ENCODE data around the gene COPG1.
"Not testable (repeated sequence)": the region's sequence is repeated elsewhere in the genome, so short reads cannot be mapped to it uniquely, and the experiment has no call there.

Gene COPG1, protein sequence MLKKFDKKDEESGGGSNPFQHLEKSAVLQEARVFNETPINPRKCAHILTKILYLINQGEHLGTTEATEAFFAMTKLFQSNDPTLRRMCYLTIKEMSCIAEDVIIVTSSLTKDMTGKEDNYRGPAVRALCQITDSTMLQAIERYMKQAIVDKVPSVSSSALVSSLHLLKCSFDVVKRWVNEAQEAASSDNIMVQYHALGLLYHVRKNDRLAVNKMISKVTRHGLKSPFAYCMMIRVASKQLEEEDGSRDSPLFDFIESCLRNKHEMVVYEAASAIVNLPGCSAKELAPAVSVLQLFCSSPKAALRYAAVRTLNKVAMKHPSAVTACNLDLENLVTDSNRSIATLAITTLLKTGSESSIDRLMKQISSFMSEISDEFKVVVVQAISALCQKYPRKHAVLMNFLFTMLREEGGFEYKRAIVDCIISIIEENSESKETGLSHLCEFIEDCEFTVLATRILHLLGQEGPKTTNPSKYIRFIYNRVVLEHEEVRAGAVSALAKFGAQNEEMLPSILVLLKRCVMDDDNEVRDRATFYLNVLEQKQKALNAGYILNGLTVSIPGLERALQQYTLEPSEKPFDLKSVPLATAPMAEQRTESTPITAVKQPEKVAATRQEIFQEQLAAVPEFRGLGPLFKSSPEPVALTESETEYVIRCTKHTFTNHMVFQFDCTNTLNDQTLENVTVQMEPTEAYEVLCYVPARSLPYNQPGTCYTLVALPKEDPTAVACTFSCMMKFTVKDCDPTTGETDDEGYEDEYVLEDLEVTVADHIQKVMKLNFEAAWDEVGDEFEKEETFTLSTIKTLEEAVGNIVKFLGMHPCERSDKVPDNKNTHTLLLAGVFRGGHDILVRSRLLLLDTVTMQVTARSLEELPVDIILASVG

DNA sequence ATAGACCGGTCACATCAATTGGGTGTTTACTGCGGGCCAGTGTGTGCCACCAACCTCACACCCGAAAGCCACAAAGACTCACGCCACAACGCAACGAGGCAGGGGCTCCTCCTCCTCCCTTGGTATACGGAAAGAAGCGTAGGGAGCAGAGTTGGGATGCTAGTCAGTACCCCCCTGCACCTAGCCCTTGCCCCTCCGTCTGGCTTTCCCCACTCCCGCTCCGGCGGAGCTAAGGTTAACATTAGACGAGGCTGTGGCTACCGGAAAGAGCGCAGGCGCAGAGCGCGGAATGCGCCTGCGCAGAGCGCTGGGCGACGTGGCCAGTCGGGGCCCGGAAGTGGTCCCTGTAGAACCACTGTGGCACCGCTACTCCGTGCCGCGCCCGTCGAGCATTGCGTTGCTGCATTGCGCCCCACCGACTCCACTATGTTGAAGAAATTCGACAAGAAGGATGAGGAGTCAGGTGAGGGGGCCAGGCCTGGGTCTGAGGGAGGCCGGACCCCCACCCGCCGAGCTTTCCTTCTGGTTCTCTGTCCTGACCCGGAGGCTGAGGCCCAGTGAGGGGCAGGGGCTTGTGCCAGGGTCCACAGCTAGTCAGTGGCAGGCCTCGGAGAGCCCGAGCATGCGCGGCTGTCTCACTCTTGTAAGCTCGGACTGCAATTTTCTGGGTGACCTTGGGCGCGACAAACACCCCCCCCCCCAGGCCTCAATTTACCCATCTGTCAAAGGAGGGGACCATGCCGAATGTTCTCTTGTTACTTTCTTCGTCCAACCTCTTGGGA, at the start of gene COPG1:
Gene COPG1, plus strand, starts transcription at position 323 of the 782 bp plus-strand sequence. Its CDS starts 104 bp downstream, at position 427.
- DNase-seq (ENCODE audit: low read depth in 2 of 2) = peak; percentile 72 to 74

DNA sequence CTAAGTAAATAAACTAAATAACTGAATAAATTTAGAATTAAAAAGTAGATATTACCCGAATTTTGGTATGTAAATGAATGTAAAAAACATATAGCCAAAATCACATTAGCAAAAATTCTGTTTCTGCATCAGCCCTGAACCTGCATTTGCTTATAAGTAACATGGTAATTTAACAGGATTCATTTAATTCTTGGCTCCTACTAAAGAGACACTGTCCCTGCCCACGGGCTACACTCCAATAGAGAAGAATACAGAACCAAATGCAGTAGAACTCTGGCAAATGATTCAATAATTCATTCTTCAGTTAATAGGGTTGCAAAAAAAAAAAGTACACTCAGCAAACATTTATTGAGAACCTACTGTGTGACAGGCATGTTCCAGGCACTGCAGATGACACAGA, 44.9 kb upstream of the COPG1 start:
- DNase-seq (ENCODE audit: low read depth in 2 of 2) = no peak

DNA sequence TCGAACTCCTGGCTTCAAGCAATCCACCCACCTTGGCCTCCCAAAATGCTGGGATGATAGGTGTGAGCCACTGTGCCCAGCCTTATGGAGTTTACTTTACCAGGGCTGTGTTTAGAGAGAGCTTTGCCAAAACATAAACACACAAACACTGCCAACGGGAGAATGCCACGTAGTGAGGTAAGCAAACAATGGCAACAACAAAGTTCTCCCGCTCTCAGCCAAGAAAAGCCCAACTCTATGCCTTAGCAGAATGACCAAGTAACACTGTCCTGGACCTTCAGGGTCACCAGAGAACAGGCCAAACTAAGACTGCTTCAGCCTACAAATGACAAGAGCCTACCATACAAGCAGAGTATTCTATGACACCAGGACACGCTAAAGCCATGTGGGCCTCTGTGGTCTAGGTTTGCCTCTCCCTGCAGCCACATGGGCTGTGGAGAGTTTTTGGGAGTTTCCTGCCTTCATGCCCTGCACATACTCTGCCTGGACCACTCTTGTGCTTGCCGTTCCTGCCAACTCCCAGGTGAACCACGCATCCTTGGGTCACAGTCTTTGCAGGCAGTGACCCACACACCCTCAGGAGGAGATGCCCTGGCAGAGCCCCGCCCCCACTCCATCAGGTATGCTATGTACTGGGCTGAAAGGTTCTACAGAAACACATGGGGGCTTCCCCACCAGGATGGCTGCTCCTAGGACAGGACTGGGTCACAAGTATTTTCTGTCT, 44.1 kb upstream of the COPG1 start:
- DNase-seq (ENCODE audit: low read depth in 2 of 2) = no peak

DNA sequence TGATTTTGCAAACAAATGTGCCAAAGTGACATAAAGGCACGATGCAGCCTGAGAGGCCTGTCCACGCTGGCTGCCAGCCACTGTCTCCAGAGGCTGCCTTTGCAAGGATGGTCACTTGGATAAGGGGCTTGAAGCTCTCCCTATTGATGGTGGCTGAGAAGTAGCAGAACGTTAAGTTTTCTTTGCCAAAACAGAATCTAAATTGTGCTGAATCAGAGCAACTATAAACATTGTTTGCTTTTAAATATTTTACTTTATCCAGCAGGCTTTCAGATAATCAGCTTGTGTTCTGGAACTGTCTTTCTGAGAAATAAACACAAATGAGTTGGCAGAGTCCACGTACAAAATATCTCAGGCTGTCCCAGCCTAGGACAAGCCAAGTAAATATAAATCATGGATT, 41.9 kb upstream of the COPG1 start:
- no peak for DNase-seq (ENCODE audit: low read depth in 2 of 2)

DNA sequence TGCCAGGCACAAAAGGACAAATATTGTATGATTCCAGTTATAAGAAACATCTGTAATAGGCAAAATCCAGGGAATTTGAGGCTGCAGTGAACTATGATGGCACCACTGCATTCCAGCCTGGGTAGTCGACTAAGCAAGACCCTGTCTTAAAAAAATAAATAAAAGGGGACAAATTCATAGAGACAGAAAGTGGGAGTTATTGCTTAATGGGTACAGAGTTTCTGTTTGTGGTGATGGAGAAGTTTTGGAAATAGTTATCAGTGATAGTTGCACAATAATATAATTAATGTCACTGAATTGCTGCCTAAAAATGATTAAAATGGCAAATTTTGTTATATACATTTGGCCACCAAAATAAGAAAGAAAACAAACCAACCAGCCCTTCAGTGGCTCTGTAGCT, 38.1 kb upstream of the COPG1 start:
- no peak for DNase-seq (ENCODE audit: low read depth in 2 of 2)

DNA sequence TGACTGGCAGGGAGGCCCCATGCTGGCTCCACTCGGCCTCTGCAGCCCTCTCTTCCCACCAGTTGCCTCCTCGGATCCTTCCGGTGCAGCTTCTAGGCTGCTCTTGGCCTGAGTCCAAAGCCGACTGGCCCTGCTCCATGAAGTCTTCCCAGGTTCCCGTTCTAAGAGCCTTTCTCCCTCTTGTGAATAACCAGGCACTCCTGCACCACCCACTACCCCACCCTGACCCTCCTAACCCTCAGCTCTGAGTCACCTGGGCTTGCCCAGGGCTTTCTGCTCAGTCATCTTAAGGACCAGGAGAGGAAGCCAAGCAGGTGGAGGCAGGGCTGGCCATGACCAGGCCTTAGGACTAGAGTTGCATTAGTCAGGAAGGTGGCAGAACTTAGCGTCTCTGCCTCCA, 37.6 kb upstream of the COPG1 start:
- DNase-seq (ENCODE audit: low read depth in 2 of 2) = no peak

DNA sequence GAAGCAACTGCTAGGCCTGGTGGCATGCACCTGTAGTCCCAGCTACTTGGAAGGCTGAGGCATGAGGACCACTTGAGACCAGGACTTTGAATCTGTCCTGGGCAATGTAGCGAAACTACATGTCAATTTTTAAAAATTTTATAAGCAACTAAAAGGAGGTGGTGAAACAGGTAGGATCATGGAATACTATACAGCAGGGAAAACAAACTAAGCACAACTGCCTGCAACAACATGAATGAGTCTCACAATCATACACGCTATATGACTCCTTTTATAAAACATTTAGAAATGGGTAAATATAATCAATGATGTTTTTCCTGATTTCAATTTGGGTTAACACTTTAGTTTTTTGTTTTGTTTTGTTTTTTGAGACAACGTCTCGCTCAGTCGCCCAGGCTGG, 36.2 kb upstream of the COPG1 start:
- DNase-seq (ENCODE audit: low read depth in 2 of 2) = no peak

DNA sequence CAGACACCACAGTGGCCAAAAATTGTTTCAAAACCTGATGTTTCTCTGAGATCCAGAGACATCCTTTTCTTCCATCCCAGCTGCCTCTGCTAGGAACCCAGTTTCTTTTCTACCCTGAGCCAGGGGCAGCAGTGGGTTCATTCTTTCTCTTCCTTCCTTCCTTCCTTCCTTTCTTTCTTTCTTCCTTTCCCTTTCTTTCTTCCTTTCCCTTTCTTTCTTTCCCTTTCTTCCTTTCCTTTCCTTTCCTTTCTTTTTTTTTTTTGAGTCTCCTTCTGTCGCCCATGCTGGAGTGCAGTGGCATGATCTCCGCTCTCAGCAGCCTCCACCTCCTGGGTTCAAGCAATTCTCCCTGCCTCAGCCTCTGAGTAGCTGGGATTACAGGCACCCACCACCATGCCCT, 30.7 kb upstream of the COPG1 start:
- DNase-seq (ENCODE audit: low read depth in 2 of 2) = no peak

DNA sequence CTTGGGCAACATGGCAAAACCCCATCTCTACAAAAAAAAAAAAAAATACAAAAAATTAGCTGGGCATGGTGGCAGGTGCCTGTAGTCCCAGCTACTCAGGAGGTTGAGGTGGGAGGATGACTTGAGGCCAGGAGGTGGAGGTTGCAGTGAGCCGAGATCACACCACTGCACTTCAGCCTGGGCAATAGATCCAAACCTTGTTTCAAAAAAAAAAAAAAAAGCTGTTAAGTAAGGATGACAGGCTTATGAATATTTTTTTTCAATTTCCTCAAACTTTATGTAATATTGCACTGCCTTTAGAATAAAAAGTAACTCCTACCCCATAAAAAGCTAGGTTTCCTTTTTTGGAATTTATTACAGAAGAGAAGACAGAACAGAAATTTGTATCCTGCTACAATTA, 25.0 kb upstream of the COPG1 start:
- DNase-seq (ENCODE audit: low read depth in 2 of 2) = not testable (repeated sequence)

DNA sequence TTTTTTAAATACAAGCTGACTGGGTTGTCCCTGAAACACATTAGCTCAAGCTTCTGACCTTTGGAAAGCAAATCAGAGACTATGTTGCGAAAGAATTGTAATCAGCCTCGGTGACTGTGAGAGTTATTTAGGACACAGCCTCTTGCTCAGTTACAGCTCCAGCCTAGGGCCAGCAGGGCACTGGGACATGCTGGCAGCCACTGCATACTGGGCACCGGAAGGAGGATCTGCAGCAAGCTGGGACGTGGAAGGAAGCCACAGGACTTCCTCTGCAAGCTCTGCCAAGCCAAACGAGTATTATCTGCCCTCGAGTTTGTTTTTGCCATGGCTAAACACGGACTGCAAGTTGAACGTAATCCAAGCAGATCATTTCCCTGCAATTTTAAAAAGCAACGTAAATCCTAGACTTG, 24.4 kb upstream of the COPG1 start:
- no peak for DNase-seq (ENCODE audit: low read depth in 2 of 2)

DNA sequence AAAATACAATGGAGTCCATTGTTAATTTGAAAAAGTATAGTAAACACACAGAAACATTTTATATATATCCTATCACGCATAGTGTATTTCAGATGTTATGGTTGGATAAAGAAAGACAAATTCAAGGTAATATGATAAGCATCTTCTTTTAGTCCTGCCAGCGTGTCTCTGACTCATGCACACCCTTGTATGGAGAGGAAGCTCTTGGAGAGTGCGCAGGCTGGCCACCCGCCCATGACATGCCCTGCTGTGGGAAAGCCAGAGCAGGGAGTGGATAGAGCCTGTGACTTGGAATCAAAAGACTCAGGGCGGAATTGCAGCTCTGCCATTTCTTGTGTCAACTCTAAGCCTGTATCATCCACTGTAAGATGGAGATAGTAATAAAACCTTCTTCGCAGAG, 23.0 kb upstream of the COPG1 start:
- DNase-seq (ENCODE audit: low read depth in 2 of 2) = peak in 1 of 2 experiments; percentile 33

DNA sequence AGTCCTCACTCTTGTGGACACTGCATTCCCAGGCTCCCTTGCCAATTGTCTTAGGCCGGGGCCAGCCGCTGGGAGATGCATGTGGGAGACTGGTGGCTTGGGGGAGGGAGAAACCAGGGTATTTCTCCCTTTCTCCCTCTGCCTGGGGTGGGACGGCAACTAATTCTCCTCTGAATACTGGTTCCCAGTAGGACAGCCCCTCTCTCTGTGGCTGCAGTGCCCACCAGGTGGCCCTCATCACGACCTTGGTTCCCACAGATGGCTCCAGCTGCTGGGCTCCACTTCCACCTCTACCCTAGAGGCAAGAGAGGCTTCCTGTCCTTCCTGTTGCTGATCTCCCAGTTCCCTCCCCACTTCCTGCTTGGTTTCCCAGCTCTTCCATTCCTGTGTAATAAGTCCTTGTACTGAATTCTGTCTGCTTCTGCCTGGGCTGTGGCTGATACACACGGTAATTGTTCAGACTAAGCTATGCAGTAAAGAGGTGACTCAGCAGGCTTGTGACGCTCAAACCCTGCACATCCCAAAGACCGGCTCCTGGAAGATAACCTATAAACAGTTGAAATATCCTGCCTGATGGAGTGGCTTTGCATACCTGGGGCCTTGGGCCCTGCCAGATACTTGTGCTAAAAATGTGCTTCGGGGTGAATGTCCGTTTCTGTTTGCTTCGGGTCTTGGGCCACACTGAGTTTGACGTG, 20.4 kb upstream of the COPG1 start:
- DNase-seq (ENCODE audit: low read depth in 2 of 2) = peak in 1 of 2 experiments; percentile 24

DNA sequence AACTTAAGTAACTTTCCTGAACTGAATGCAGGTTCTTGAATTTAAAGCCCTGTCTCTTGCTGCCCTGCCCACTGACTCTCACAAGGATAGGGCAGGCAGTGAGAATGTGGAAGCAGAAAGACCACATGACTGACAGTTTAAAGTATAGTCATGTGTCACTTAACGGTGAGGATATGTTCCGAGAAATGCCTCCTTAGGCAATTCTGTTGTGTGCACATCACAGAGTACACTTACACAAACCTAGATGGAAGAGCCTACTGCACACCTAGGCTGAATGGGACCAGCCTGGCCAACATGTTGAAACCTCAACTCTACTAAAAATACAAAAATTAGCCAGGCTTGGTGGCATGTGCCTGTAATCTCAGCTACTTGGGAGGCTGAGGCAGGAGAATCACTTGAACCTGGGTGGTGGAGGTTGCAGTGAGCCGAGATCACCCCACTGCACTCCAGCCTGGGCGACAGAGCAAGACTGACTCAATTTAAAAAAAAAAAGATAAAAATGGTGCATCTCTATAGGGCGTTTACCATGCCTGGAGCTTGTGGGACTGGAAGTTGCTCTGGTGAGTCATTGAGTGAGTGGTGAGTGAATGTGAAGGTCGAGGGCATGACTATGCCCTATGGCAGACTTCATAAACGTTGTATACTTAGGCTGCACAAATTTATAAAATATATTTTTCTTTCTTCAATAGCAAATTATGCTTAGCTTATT, 18.9 kb upstream of the COPG1 start:
- DNase-seq (ENCODE audit: low read depth in 2 of 2) = no peak

DNA sequence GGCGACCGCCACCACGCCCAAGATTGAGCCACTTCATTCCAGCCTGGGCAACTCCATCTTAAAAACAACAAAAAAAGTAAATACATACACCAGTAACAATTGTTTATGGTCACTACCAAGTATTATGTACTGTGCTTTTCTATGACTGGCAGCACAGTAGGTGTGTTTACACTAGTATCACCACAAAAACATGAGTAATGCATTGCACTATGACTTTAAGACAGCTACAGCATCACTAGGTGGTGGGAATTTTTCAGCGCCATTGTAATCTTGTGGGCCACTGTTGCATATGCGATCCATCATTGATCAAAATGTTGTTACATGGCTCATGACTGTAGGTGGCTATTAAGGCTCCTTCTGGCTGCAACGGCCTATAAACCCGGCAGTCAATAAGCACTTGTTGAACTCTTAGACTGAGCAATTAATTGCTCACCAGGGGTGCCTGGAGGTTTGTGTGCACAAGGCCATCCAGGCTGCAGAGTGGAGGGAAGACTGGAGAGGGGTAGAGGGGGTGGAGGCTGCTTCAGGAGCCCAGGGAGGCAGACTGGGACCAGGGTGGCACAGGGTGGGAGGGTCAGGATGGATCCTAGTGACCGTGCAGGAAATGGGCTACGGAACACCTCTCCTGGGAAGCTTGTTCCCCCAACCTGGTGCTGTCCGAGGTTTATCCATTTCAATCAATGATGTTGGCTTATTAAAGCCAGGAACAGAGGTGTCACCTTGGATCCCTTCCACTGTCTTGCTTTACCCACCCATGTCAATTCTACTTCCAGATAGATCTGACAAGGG, 17.9 kb upstream of the COPG1 start:
- DNase-seq (ENCODE audit: low read depth in 2 of 2) = no peak

DNA sequence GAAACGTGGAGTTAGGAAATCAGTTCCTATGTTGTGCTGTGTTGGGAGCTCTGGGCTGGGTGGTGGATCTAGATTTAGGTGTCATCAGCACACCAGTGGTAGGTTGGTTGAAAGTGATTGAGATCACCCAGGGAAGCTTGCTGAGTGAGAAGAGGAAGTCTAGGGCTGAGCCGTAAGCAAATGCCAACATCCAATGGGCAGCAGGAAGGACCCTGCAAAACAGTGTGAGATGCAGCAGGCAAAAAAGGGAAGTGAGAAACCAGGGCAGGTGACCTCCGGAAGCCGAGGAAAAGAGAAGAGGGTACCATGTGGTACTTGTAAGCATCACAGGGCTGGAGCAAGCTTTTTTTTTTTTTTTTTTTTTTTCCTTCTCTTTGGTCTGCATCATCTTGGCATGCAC, 15.9 kb upstream of the COPG1 start:
- DNase-seq (ENCODE audit: low read depth in 2 of 2) = no peak

DNA sequence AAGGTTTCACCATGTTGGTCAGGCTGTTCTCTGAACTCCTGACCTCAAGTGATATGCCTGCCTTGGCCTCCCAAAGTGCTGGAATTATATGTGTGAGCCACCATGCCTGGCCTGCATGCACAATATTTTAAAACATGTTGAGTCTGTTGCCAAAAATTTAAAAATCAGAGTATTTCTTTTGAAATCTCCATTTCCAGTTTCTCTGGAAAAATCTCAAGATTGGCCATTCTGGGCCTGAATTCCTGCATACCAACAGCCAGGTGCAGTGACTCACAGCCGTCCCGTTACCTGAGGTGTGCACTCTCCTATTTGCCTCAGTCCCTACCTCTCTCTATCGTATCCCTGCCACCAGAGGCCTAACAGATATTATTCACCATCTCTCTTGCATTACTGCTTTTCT, 15.0 kb upstream of the COPG1 start:
- DNase-seq (ENCODE audit: low read depth in 2 of 2) = no peak

DNA sequence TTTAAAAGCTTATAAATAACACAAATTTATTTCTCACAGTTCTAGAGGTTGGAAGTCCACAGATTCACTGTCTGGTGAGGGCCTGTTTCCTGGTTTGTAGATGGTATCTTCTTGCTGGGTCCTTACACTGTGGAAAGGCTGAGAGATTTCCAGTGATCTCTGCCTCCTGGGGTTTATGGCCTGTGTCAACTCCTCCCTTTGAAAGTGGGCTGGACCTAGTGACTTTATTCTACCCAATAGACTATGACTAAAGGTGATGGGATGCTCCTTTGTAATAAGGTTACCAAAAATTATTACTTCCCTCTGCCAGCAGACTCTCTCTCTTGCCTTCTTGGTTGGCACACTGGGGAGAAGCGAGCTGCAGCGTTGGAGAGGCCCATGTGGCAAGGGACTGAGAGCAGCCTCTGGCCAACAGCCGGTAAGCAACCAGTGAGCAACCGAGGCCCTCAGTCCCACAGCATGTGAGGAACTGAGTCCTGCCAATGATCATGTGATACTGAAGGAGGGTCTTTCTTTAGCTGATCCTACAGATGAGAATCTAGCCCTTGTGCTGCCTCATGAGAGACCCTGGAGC, 14.0 kb upstream of the COPG1 start:
- DNase-seq (ENCODE audit: low read depth in 2 of 2) = no peak

DNA sequence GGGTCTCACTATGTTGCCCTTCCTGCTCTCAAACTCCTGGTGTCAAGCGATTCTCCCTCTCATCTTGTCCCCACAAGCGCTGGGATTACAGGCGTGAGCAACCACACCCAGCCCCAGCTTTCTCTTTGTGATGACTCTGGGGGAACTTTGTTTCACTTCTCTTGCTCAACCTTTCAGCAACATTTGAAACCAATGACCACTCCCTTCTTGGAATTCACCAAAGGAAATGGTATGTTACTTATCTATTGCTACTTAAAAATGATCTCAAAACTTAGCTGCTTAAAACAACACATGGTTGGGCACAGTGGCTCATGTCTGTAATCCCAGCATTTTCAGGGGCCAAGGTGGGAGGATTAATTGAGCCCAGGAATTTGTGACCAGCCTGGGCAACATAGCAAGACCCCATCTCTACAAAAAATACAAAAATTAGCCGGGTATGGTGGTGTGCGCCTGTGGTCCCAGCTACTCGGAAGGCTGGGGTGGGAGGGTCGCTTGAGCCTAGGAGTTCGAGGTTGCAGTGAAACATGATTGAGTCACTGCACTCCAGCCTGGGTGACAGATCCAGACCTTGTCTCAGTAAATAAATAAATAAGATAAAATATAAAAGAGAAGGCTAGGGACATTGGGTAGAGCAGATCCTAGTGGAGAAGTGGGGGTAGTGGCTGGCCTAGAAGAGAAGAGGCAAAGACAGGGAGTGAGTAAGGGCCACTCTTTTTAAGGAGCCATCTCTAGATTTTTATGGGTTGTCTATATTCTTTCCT, 10.3 kb upstream of the COPG1 start:
- DNase-seq (ENCODE audit: low read depth in 2 of 2) = no peak

Data from fibroblast of skin of left biceps (primary cell).